Left forelimb (tissue), 1 donor: ENCODE data around the gene SPATA31D4.
"Not testable (repeated sequence)": the region's sequence is repeated elsewhere in the genome, so short reads cannot be mapped to it uniquely, and the experiment has no call there.

Source experiments
- DNase-seq: peaks from one replicate; pipeline ENCODE4 v3.0.0-alpha.2; 2018; ENCODE audit warnings: low spot score

SPATA31D4 gene

DNA sequence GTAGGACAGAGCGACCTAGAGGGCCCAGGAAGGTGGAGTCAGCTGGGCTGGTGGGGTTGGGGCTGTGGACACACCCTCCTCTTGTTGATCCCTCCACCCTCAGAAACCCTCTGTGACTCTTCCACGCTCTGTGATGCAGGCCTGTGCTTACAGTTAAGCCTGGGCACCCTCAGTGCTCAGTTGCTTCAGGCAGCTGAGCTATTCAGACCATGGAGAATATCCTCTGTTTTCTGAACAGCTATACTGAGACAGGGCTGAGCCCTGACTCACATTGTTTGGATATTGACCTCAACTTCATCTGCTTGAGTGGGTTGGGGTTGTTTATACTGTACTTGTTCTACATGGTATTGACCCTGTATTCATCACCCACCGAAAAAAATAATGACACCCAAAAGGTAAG lies at the start of gene SPATA31D4:
Gene SPATA31D4 (plus strand): TSS at position 124 of the 400 bp plus-strand sequence. CDS start 86 bp downstream, at position 210.
- DNase-seq = not testable (repeated sequence)

DNA sequence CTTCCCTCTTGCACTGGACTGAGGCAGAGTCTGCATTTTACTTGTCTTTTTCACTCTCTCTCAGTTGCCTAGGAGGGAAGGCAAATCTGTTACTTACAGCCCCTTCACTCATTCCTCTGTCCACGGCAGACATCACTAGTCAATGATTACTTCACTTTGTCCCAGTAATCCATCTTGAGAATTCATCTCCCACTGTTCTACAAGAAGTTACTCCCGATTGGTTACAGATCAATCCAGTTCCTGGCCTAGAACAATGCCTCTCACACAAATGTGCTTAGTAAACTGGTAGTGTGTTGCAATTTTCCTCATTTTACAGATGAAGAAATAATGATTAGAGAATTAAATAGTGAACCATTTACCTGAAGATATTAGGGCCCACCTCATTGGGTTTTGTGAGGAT lies 49.7 kb upstream of the SPATA31D4 start:
- no peak for DNase-seq

DNA sequence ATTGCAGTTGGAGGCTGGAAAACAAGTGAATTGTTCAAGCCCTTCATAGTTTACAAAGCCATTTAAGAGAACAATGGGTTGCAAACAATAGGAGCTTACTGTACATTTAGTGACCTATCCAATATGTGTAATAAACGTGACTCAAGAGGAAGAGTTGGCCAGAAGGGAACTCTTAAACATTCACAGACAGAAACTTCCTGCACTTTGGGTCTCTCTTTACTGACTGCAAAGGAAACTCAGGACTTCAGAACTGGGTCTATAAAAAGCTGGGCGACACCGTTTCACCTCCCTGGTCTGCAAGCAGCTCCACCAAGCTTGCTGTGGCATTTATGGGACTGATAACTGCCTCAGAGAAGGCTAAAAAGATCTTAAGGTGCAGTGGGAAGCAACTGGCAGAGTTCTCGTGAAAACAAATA lies 48.7 kb upstream of the SPATA31D4 start:
- no peak for DNase-seq

DNA sequence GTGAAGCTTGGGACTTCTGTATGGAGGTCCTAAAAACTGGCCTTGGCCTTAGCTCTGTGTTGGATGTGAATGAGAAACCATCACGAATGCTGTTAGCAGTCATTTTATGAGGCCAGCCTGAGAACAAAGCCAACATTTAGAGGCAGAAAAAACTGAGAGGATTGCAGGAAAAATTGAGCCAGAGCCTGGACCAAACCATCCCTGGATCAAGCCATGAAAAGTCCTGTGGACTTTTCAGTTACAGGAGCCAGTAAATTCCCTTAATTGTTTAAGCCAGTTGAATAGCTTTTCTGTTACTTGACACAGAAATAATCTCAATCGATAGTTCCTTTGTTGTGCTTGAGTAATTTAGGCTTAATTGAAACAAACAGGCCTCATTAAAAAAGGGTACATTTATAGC lies 42.6 kb upstream of the SPATA31D4 start:
- DNase-seq = no peak

DNA sequence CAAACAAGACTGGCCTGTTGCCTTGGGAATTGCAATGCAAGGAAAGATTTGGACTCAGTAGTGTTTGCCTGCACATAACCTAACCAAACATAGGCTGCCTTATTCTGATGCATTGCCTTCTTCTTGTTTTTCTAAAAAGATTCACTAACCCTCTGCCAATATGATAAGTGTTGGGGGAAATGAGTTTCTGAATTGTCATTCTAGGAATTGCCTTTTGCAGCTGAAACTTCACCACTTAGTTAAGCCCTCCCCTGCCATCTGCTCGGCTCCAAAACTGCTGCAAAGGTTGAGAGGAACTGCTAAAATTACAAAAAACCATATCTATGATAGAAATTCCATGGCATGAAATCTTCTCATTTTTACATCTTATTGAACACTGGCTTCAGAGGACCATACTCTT lies 41.6 kb upstream of the SPATA31D4 start:
- DNase-seq = no peak

DNA sequence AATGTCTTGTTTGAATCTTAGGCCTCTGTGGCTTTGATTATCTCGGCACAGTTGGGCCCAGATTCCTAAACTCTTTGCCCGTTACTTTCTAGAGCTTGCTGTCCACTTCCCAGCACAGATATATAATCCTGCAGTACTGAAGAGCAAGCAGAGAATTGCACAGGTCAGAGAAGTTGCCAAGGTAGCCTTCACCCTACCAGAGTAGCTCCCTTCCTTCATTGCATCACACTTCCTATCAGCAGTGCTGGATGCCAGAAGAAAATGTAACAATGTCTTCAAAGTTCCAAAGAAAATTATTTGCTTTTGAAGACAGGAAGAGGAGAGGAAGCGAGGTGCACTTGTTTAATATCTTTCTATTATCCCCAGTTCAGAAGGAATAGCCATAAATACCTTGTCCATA lies 38.1 kb upstream of the SPATA31D4 start:
- DNase-seq = no peak

DNA sequence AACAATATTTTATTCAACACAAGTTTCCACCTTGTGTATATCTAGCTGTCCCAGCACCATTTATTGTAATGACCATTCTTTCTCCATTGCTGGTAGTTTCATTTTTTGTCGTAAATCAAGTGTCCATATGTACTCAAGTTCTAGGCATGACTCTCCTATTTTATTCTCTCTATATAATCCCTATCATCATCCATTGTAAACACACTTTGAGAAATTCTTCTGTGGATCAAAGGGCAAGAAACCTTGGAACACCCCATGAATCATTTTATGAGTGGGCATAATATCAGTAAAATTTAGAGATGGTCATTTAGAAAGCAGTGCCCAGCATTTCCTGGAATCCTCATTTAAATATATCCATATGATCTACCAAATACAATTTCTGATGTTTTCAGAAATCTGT lies 35.8 kb upstream of the SPATA31D4 start:
- DNase-seq = no peak

DNA sequence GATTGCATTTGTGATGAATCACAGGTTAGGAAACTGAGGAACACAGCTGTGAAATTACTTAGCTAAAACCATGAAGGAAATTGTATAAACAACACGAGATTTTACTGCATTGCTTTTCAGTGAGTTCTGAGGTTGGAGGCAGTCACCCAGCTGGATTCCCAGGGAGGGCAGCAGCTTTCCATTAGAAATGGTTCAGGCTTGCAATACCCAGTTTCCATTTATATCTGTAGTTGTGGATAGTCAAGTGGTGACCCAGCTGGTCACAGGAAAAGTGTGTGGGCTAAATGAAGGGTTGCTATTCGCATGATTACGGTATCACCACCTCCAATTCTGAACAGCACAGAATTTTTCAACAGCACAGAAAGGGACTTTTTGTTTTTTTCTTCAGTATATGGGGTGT lies 34.3 kb upstream of the SPATA31D4 start:
- no peak for DNase-seq

DNA sequence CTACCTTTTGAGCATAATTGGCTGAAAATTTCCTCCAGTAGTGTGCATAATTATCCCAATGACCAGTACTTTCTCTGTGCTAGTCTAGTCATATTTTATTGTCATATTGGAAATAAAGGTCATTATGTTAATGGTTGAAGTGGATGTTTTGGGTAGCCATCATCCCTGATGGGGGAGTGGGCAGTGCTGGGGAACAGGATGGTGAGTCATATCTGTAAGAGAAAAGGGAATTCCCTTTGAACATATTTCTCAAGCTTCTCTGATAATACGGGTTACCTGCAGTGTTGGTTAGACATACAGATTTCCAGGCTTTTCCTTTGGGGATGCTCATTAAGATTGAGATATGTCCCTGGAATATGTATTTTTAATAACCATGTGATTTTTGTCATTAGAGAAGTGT lies 33.3 kb upstream of the SPATA31D4 start:
- DNase-seq = no peak

DNA sequence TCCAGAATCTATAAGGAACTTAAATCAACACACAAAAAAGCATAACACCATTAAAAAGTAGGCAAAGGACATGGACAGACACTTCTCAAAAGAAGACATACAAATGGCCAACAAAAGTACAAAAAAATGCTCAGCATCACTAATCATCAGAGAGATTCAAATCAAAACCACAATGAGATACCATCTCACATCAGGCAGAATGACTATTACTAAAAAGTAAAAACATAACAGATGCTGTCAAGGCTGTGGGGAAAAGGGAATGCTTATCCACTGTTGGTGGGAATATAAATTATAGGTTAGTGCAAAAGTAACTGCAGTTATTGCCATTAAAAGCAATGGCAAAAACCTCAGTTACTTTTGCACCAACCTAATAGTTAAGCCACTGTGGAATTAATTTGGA lies 32.2 kb upstream of the SPATA31D4 start:
- no peak for DNase-seq

DNA sequence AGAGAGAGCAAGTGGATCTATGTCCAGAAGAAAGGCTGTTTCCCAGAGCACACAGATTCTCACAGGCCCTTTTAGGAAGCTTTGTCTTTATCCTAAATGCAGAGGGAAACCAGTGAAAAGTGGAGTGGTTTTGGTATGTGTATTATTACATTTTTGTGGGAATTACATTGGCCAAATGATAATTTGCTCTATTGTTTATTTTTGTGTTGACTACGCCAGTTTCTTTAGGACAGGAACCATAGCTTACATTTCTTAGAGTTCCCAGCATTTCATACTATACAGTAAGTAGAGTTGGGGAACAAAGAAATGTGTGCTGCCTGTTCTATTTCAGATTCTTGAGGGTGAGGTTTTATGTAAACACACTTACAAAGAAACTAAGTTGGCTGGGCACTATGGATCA lies 29.4 kb upstream of the SPATA31D4 start:
- no peak for DNase-seq

DNA sequence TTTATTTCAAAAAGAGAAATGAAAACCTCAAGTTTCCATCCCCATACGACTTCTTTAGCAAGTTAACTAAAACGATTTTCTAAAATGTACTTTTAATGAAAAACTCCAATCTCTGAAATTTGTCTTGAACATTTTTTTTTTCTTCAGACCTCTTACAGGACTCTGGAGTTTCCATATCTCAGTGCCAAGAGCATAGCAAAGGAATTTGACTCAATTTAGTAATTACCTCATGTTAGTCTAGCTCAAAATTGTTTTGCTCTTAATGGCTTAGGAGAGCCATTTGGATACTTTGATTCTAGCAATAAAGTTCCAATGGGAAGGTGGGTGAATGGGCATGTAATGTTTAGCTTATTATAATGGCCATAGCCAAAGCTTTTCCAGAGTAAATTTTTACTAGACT lies 26.0 kb upstream of the SPATA31D4 start:
- no peak for DNase-seq

DNA sequence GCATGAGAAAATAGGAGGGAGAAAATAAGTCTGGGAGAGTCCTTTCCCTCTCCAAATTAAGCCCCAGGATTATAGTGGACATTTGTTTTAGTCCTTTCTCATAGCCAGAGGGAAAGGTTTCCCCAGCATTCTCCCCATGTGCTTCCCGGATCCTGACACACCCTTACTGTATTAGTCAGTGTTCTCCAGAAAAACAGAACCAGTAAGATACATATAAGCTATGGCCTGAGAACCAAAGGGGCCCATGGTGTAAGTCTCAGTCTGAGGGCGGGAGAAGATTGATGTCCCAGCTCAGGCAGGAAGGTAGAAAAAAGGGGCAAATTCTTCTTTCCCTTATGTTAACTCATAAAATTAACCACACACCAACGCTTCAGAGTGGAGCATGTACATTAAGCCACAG lies 25.6 kb upstream of the SPATA31D4 start:
- DNase-seq = no peak

DNA sequence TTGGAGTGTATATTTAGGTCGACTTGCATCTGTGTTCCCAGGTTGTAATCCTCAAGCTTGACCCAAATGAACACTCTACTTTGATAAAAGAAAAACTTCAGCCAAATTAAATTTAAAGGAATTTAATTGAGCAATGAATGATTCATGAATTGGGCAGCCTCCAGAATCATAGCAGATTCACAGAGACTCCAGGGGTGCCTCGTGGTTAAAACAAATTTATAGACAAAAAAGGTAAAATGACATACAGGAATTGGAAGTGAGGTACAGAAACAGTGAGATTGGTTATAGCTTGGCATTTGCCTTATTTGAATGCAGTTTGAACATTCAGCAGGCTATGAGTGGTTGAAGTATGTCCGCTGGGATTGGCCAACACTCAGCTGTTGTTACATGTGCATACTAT lies 21.6 kb upstream of the SPATA31D4 start:
- DNase-seq = no peak

DNA sequence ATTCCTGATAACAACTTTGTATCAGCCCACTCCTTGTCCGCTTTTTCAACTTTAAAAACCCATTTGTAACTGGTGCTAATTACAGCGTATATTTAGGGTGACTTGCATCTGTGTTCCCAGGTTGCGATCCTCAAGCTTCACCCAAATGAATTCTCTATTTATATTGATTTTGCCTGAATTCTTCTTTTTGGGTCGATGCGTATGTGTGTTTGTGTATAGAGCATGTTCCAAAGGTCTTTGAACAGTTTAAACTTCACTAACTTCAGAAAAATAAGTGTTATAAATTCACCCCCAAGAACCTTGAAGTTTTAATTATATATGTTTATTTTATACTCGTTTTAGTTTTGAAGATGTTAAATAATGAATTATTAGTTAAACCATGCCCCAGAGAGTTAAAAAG lies 16.1 kb upstream of the SPATA31D4 start:
- no peak for DNase-seq

DNA sequence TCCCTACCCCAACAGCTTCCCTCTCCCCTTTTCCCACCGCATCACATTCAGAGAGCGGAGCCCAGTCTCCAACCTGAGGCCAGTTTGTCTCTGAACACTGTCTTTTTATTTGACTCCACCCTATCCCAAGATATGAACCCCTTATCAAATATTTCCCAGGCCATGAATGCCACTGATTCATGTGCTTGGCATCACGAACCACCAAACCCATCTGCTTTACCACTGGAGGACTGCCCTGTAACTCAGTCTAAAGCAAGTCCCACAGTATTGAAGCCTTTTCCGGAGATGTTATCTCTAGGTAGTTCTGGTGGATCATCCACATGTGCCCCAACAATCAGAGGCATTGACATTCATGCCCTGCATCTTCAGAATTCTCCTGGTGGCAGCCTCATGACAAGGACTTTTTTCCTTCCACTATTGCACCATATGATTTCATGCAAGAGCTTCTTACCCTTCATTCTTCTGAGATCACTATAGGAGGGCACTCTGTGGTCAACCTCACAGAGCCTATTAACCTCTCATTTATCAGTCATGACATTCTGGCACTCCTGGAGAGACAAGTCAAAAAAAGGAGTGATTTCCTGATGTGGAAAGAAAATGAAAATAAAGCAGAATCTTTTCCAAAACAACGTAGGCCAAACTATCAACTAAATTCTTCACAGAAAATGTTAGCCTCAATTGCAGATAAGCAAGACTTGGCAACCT lies 12.3 kb upstream of the SPATA31D4 start:
- no peak for DNase-seq

DNA sequence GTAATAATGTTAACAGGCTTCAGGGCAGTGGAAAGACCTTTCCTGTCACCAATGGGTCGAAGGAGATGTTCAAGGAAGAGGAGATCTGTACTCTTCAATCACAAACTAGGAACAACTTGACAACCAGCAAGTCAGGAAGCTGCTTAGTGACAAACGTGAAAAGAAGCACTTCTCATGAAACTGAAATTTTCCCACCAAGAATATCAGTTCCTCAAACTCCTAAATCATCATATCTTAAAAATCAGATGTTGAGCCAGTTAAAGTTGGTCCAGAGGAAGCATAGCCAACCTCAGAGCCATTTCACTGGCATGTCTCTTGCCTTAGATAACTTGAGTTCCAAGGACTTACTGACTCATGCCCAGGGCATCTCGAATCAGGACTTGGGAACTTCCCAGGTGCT lies 9.7 kb upstream of the SPATA31D4 start:
- DNase-seq = not testable (repeated sequence)

DNA sequence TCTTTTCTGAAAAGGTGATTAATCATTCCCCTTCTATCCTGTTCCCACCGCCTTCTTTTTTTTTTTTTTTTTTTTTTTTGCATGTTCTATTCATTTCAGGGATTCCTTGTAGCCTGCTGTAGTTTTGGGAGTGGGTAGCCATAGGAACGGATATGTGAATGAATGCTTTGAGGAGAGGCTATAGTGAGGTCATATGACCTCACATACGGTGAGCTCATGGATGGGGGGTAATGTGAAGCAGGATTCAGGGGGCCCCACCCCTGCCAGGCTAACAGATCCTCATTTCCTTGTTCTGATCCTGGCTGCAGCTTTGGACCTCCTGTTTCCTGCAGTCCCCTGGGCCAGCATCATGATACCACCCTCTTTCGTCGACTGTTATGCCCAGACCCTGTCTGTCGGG lies 1.9 kb downstream of the SPATA31D4 start:
- DNase-seq = not testable (repeated sequence)

DNA sequence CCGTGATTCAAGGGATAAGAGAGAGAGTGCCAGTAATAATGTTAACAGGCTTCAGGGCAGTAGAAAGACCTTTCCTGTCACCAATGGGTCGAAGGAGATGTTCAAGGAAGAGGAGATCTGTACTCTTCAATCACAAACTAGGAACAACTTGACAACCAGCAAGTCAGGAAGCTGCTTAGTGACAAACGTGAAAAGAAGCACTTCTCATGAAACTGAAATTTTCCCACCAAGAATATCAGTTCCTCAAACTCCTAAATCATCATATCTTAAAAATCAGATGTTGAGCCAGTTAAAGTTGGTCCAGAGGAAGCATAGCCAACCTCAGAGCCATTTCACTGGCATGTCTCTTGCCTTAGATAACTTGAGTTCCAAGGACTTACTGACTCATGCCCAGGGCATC lies 5.3 kb downstream of the SPATA31D4 start:
- not testable (repeated sequence) for DNase-seq

DNA sequence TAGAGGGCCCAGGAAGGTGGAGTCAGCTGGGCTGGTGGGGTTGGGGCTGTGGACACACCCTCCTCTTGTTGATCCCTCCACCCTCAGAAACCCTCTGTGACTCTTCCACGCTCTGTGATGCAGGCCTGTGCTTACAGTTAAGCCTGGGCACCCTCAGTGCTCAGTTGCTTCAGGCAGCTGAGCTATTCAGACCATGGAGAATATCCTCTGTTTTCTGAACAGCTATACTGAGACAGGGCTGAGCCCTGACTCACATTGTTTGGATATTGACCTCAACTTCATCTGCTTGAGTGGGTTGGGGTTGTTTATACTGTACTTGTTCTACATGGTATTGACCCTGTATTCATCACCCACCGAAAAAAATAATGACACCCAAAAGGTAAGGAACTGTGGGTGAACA lies 15.2 kb downstream of the SPATA31D4 start, which contains the start of gene SPATA31D3:
Gene SPATA31D3 (plus strand): TSS at position 108 of the 400 bp plus-strand sequence. CDS start 86 bp downstream, at position 194.
- not testable (repeated sequence) for DNase-seq

DNA sequence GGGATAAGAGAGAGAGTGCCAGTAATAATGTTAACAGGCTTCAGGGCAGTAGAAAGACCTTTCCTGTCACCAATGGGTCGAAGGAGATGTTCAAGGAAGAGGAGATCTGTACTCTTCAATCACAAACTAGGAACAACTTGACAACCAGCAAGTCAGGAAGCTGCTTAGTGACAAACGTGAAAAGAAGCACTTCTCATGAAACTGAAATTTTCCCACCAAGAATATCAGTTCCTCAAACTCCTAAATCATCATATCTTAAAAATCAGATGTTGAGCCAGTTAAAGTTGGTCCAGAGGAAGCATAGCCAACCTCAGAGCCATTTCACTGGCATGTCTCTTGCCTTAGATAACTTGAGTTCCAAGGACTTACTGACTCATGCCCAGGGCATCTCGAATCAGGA lies 20.4 kb downstream of the SPATA31D4 start:
- DNase-seq = not testable (repeated sequence)

DNA sequence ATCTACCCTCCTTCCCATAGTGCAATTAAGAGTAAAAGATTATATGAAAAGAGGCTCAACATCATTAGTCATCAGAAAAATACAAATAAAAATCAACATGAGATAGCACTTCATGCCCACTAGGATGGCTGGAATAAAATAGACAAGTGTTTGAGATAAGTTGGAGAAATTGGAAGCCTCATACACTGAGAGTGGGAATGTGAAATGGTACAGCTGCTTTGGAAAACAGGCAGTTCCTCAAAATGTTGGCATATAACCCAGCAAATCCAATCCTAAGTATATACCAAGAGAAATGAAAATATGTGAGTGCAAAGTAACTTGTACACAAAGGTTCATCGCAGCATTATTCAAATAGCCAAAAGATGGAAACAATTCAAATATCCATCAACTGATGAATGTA lies 24.9 kb downstream of the SPATA31D4 start:
- no peak for DNase-seq

DNA sequence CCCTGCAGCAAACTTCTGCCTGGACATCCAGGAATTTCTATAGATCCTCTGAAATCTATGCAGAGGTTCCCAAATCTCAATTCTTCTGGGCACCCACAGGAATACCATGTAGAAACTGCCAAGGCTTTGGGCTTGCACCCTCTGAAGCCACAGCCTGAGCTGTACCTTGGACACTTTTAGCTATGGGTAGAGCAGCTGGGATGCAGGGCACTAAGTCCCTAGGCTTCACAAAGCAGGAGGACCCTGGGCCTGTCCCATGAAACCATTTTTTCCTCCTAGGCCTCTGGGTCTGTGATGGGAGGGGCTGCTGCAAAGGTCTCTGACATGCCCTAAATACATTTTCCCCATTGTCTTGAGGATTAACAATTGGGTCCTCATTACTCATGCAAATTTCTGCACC lies 27.4 kb downstream of the SPATA31D4 start:
- no peak for DNase-seq
